Ectodermal cell (in vitro differentiated cells): ENCODE measurements around the gene SPATA16.
"Not testable (repeated sequence)": the region's sequence is repeated elsewhere in the genome, so short reads cannot be mapped to it uniquely, and the experiment has no call there.

Source experiments
- H3K27ac ChIP-seq: 2 replicates; pipeline ENCODE4 v1.7.0; 2013; ENCODE audit warnings: mild to moderate bottlenecking, low read depth, low read length; ENCODE audit not compliant: insufficient read depth, poor library complexity, severe bottlenecking
- H3K27me3 ChIP-seq: 2 replicates; pipeline ENCODE4 v1.7.0; 2013; ENCODE audit warnings: mild to moderate bottlenecking, low read length; ENCODE audit not compliant: insufficient read depth, control insufficient read depth, poor library complexity, severe bottlenecking
- H3K36me3 ChIP-seq: one replicate; pipeline ENCODE4 v1.7.0; 2013; ENCODE audit warnings: low read length; ENCODE audit not compliant: control insufficient read depth, insufficient read depth
- H3K4me1 ChIP-seq: one replicate; pipeline ENCODE4 v1.7.0; 2013; ENCODE audit warnings: low read length; ENCODE audit not compliant: control insufficient read depth, insufficient read depth
- H3K4me3 ChIP-seq: 2 replicates; pipeline ENCODE4 v1.7.0; 2013; ENCODE audit warnings: low read depth, low read length, control low read depth; ENCODE audit not compliant: insufficient read depth
- H3K9me3 ChIP-seq: 2 replicates; pipeline ENCODE4 v1.7.0; 2013; ENCODE audit warnings: mild to moderate bottlenecking, low read length, moderate library complexity; ENCODE audit not compliant: control insufficient read depth
- WGBS, 2 experiments: methylation state at CpG; one replicate each; pipeline ENCODE4 v1.1.7; 2013; ENCODE audit warnings: missing lambda C conversion rate in 2 of 2; 5-methylcytosine and 5-hydroxymethylcytosine counted together

The SPATA16 gene

GRCh38 chr3:172972067-172972466 is 169.0 kb downstream of the SPATA16 start:
- WGBS, 2 experiments, result 66 to 78% methylated on average over 1 of the region's 1 CpG

GRCh38 chr3:172968646-172969045 is 172.4 kb downstream of the SPATA16 start:
- H3K9me3 ChIP-seq, result no peaks in the 10 kb centered on the region
- no peak overlapping the region for H3K27ac ChIP-seq
- no peaks in the 10 kb centered on the region for H3K27me3 ChIP-seq
- no peaks in the 10 kb centered on the region for H3K4me1 ChIP-seq
- WGBS, 2 experiments, result 91 to 94% methylated on average over 1 of the region's 2 CpGs
- H3K36me3 ChIP-seq, result no peaks in the 10 kb centered on the region
- H3K4me3 ChIP-seq, result no peak overlapping the region

More at GRCh38 chr3:172972067-172972466, 169.0 kb downstream of the SPATA16 start:
- H3K27me3 ChIP-seq, result no peaks in the 10 kb centered on the region
- H3K9me3 ChIP-seq, result no peaks in the 10 kb centered on the region
- no peak overlapping the region for H3K27ac ChIP-seq
- no peaks in the 10 kb centered on the region for H3K4me1 ChIP-seq
- no peak overlapping the region for H3K4me3 ChIP-seq
- H3K36me3 ChIP-seq, result no peaks in the 10 kb centered on the region

GRCh38 chr3:172965256-172965655 is 175.8 kb downstream of the SPATA16 start:
- H3K27me3 ChIP-seq, result no peaks in the 10 kb centered on the region
- no peak overlapping the region for H3K27ac ChIP-seq
- 87 to 88% methylated on average over 1 of the region's 2 CpGs for WGBS, 2 experiments
- H3K36me3 ChIP-seq, result no peaks in the 10 kb centered on the region
- no peaks in the 10 kb centered on the region for H3K4me1 ChIP-seq
- H3K9me3 ChIP-seq, result no peaks in the 10 kb centered on the region
- H3K4me3 ChIP-seq, result no peak overlapping the region

- not testable (repeated sequence) for H3K27me3 ChIP-seq, H3K4me1 ChIP-seq, H3K9me3 ChIP-seq, H3K27ac ChIP-seq, H3K36me3 ChIP-seq, H3K4me3 ChIP-seq
- WGBS, 2 experiments, result 93 to 95% methylated on average over 2 to 3 of the region's 3 CpGs
Observed at GRCh38 chr3:172960626-172961182, 180.3 kb downstream of the SPATA16 start.

GRCh38 chr3:172958565-172958964 is 182.5 kb downstream of the SPATA16 start:
- Histone ChIP-seq H3K36me3 (no peaks in the 10 kb centered on the region), H3K27me3 (no peaks in the 10 kb centered on the region), H3K4me3 (no peak overlapping the region), H3K9me3 (no peaks in the 10 kb centered on the region), H3K27ac (no peak overlapping the region), H3K4me1 (no peaks in the 10 kb centered on the region)
- WGBS, 2 experiments, result 100% methylated on average over 2 of the region's 2 CpGs; no CpG with 5 or more reads in 1 of the 2 experiments

GRCh38 chr3:172953571-172953970 is 187.5 kb downstream of the SPATA16 start:
- H3K4me1 ChIP-seq, result no peaks in the 10 kb centered on the region
- H3K27ac ChIP-seq, result no peak overlapping the region
- 94 to 95% methylated on average over 2 of the region's 2 CpGs for WGBS, 2 experiments
- no peak overlapping the region for H3K4me3 ChIP-seq
- no peaks in the 10 kb centered on the region for H3K36me3 ChIP-seq
- H3K9me3 ChIP-seq, result no peaks in the 10 kb centered on the region
- no peaks in the 10 kb centered on the region for H3K27me3 ChIP-seq

GRCh38 chr3:172951511-172951910 is 189.5 kb downstream of the SPATA16 start:
- Histone ChIP-seq H3K27ac (no peak overlapping the region), H3K36me3 (no peaks in the 10 kb centered on the region), H3K9me3 (no peaks in the 10 kb centered on the region), H3K4me3 (no peak overlapping the region), H3K27me3 (no peaks in the 10 kb centered on the region), H3K4me1 (no peaks in the 10 kb centered on the region)
- WGBS, 2 experiments, result 94 to 100% methylated on average over 2 of the region's 2 CpGs

GRCh38 chr3:172946061-172946460 is 195.0 kb downstream of the SPATA16 start:
- no peak overlapping the region for H3K4me3 ChIP-seq
- no peaks in the 10 kb centered on the region for H3K36me3 ChIP-seq
- H3K9me3 ChIP-seq, result no peaks in the 10 kb centered on the region
- H3K27me3 ChIP-seq, result no peaks in the 10 kb centered on the region
- no peak overlapping the region for H3K27ac ChIP-seq
- no peaks in the 10 kb centered on the region for H3K4me1 ChIP-seq
- WGBS, 2 experiments, result 95 to 97% methylated on average over 2 of the region's 2 CpGs

- WGBS, 2 experiments, result 94 to 98% methylated on average over 2 of the region's 2 CpGs
- no peak overlapping the region for H3K4me3 ChIP-seq
- peaks cover 3% of the 10 kb centered on the region for H3K4me1 ChIP-seq
- no peaks in the 10 kb centered on the region for H3K36me3 ChIP-seq
- H3K9me3 ChIP-seq, result no peaks in the 10 kb centered on the region
- H3K27ac ChIP-seq, result no peak overlapping the region
- no peaks in the 10 kb centered on the region for H3K27me3 ChIP-seq
Observed at GRCh38 chr3:172939651-172940293, 201.3 kb downstream of the SPATA16 start.

GRCh38 chr3:172938788-172939187 is 202.2 kb downstream of the SPATA16 start:
- H3K4me3 ChIP-seq, result no peak overlapping the region
- no peak overlapping the region for H3K27ac ChIP-seq
- H3K36me3 ChIP-seq, result no peaks in the 10 kb centered on the region
- H3K9me3 ChIP-seq, result no peaks in the 10 kb centered on the region
- 81 to 91% methylated on average over 2 to 3 of the region's 4 CpGs for WGBS, 2 experiments
- H3K4me1 ChIP-seq, result peaks cover 3% of the 10 kb centered on the region
- no peaks in the 10 kb centered on the region for H3K27me3 ChIP-seq
